Lung microvascular endothelial cell (primary cell): ENCODE data around the gene SLC45A1. TPM values are rescaled to one million over a fixed set of nuclear protein-coding genes. Genes with fewer than 3 reads are reported as not detected.
A peak's percentile ranks its signal among the peaks of the same experiment; 100 is the strongest.

Source experiments
- DNase-seq, 2 donors: peaks; one replicate each; pipeline versions ENCODE4 v3.0.0 to v3.0.0-alpha.2; 2010; ENCODE audit warnings: low read depth in 2 of 2
- total RNA-seq: library from RNA; depleted of rRNA; stranded (reverse); fragments of >200 nt; gene quantifications from 2 replicates; pipeline ENCODE4 v1.2.1, GENCODE V29; 2014

Gene SLC45A1
- total RNA-seq, 1 donor from 2014 or later, result 1.2 TPM

DNA sequence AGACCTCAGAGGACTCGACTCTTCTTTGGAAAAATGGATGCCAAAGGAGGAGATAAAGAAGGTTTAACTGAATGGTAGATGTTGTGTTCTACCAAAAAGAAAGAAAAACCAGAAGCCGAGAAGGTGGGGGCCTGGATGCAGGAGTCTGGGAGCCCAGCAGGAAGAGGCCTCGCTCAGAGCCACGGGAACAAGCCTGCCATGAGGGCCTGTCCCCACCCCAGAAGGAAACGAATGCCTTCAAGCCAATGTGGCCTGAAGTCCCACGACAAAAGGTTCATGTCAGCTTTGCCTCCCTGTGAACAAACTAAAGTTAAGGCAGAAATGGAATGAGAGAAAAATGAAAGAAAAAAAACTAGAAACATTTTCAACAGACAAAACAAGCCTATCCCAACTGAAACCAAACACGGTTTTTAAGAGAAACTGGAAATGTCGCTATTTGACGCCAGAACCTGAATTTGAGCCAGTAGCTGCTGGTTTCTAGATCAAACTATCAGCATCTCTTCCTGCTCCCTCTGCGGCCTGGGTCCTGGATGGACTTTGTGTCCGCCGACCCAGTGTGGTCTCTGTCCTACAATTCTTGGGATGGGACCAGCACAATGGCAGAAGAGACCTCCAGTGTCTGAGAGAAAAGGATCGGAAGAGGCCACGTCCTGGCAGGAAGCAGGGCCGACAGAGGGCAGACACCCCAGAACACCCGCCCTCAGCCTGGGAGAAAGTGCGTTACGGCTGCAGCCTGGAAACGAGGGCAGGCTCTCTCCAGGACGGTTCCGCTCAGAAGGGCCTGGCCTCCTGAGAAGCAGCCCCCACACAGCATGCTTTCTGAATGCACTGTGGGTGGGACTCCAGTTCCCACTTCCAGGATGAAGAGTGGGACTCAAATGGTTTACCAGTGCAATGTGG lies 35.2 kb downstream of the SLC45A1 start:
- peak in 1 of 2 donors; percentile 26 for DNase-seq

DNA sequence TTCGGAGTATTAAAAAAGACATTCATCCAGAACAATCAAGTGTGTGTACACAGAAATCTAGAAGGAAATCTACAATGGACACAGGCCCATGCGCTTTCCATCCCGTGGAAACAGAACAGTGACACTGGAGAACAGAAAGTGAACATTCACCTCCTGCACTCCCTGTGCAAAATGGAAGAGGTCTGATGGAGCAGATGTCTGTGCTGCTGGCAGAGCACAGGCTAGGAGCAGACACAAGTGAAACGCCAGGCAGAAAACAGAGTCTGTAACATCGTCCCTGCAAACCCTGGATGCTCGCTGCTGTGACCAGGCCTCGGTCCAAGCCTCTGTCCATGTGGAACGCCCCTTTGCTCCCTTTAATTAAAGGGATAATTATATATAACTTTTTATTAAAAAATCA lies 36.1 kb downstream of the SLC45A1 start:
- DNase-seq, result no peak

DNA sequence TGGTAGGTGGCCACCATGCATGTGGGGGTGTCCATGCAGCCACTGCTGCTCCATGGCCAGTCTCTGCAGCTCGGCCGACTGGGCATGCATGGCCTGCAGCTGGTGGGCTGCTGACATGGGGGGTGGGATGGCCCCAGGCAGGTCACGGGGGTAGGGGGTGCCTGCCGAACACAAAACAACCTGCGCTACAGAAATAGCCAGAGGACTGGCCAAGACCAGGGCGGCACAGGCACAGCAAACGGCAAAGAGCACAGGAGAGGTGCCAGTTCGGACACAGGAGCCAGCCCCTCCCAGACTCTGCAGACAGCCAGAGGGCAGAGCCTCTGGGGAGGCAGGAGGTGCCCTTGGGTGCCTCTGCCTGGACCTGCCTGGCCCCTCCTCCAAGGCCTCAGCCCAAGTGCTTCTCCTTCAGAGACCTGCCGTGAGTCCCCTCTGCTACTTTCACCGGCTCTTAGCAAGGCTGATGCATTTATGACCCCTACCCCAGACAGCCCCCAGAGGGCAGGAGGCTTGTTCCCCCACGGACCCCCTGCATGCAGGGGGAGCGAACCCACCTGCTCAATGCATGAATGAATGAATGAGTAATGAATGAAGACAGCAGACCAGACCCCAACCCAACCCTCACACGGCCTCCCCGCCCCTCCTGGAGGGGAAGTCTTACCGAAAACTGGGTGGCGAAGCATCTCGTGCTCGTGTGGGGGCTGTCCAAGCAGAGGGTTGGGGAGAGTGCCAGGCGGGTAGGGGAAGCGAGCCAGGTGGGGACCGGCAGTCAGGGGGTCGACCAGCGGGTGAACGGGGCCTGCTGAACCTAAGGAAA lies 37.7 kb downstream of the SLC45A1 start:
- no peak for DNase-seq

DNA sequence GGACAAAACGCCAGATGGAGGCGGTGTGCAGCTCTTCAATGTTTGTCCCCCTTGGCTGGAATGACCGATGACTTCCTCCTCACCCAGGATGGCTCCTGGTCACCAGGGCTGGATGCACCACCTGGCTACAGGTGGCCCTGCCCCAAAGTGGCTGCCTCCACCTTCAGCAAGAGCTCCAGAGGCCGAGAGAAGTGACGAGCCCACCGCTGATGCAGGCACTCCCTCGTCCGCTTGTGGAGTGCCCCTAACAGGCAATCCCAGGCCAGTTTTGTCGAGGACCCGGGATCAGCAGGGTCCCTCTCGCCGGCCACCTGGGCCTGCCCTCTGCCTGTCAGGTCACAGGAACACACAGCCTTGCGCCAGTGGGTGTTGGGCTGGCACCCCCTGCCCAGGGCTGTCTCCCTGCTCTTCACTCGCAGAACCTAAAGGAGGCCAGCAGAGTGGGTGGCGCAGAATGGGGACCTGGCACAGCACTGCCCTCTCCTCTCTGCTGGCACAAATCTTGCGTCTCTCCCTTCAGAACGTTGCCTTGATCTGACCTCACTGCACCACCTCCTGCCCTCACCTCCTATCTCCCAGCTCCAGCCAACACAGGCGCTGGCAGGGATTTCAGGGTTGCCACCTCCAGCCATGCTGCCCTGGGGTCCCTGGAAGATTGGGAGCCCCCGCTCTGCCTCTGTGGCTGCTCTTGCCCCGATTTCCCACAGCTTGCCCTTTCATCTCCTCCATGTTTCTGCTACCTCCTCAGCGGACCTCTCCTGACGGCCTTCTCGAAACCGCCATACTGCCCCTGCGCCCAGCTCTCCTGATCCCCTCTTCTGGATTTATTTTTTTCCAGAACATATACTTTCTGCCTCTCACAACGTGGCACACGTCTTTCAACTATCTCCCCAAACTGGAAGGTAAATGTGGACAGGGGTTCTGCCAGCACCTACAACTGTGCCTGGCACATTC lies 38.6 kb downstream of the SLC45A1 start:
- no peak for DNase-seq

DNA sequence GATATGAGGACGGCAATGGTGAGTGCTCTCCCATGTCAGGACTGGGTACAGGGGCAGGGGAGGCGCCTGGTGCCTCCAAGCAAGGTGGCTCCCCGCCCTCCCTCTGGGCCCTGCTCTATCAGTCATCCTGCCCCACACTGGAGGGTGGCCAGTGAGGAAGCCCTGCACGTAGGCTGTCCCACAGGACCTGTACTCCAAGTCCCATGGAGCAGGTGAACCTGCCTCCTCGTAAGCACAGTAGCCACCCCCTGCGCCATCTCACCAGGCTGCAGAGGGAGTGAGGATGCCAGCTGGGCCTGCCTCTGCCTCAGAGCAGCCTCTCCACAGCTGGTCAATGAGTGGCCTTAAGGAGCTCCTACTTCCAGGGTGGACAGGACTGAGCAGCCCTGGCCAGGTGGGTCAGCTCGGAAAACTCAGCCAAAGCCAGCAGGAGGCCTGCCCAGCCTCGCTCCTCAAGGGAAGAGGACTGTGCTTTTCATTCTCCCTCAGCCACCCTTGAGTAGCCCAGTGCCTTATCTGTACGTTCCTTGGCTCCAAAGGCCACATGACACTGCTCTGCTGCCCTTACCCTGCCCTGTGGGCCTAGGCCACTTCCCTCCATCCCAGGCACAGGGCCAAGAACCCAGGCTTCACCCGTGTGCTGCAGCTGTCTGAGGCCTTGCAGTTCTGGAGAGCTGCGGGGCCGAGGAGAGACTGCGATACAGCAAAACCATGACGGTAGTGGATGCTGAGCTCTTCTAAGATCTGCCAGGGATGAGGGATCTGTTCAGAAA lies 39.6 kb downstream of the SLC45A1 start:
- DNase-seq, result no peak

DNA sequence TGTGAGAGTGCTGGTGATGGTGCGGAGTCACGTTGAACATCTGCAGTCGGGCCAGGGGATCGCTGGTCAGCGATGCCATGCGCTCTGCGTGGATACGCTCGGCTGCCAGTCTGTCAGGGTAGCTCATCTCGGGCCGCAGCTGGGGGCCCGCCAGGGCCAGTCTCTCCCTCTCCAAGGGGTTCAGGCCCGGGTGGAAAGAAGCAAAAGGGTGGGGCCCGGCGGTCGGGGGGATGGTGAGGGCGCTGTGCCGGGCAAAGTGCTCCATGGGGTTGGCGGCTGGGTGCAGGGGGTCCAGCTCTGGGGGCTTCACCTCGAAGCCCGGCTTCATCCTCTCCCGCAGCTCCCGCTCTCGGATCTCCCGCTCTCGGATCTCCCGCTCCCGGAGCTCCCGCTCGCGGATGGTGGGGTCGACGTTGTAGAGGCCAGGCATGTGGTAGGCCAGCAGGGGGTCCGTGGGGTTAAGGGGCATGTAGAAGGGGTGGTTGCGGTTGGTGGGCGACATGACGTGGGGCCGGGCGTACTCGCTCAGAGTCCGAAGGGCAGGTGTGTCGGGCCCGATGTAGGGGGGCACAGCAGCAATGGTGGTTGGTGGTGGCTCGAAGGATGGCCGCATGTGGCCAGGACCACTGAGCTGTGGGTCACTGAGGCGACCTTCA lies 40.5 kb downstream of the SLC45A1 start:
- DNase-seq, result no peak

DNA sequence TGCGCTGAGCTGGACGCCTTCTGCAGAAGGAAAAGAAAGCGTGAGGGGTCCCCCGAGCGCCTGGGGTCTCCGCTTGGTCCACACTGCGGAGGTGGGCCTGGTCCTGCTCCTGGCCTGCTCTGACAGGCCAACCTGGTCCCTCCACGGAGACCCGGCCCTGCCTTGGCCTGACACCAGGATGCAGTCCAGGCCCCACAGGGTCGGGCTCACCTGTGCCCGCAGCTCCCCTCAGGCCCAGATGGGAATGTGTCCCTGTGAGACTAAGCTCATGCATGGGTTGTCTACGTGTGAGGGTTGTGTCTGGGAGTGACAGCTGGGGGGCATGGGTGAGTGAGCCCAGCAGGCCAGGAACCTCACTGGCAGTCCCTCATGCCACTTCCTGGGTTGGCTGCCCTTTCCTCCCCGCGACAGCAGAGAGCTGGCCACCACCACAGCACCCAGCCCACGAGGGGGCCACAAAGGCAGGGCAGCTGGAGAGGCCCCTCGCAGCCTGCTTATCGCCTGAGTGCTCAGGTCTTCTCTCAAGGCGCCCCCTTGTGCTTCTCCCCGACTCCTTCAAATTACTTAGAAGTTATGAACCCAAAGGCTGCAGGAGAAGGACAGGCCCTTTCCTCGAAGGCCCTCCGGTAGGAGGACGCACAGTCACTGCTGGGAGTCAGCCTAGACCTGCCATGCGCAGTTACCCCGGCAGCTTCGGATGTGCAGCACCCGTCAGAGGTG lies 41.1 kb downstream of the SLC45A1 start:
- no peak for DNase-seq

DNA sequence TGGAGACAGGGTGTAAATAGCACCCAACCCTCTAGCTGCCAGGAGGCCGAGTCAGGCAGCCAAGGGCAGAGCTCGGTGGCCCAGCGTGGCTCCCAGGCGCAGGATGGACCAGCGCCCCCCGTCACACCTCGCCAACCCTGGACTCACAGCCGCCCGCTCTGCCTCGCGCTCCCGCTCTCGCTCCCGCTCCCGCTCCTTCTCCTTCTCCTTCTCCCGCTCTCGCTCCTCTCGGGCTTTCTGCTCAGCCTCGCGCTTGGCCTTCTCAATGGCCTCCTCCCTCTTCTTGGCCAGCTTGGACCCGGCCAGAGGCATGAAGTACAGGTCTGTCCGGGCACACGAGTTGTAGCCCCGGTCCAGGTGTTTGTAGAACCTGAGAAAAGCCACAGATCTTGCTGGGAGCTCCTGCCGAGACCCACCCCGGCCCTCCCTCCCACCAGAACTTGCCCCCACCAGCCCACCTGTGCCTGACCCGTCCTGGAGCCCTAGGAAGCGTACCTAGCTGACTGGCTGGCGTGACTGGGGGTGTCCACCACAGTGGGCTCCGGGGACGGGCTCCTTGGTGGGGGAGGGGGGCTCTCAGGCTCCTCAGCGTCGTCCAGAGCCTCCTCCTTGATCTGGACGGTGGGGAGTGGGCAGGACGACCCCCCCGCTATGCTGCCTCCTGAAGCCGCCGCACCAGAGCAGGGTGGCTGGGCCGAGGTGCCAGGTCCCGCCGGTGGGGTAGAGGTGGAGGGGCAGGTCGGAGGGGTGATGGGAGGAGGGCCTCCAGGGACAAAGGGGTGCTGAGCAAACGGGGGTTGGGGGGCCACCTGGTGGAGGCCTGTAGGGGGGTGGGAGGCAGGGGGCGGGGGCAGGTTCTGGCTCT lies 41.9 kb downstream of the SLC45A1 start:
- no peak for DNase-seq

DNA sequence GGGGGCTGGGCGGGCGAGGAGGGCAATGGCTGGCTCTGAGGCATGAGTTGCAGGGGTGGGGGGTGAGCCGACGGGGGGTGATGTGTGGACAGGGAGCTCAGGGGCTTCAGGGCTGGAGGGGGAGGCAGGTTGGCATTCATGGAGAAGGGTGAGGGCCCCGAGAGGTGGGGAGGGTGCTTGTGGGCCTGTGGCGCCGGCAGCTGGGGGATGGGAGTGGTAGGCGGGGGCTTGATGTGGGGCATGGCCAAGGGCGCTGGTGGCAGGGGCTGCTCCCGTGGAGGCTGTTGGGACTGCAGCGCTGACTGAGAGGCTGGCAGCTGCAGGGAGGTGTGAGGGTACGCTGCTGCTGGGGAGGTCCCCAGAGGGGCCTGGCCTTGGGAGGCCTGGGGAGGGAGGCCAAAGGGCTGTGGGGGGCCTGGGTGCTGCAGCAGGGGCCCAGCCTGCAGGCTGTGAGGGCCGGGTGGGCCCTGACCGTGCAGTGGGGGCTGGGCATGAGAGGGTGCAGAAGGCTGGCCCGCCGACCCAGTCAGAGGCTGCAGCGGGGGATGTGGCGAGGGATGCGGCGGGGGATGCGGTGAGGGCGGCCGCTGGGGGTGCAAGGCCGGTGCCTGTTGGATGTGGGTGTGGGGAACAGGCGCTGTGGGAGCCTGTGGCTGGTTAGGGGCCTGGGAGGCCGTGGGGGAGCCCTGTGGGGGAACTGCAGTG lies 42.7 kb downstream of the SLC45A1 start:
- no peak for DNase-seq

DNA sequence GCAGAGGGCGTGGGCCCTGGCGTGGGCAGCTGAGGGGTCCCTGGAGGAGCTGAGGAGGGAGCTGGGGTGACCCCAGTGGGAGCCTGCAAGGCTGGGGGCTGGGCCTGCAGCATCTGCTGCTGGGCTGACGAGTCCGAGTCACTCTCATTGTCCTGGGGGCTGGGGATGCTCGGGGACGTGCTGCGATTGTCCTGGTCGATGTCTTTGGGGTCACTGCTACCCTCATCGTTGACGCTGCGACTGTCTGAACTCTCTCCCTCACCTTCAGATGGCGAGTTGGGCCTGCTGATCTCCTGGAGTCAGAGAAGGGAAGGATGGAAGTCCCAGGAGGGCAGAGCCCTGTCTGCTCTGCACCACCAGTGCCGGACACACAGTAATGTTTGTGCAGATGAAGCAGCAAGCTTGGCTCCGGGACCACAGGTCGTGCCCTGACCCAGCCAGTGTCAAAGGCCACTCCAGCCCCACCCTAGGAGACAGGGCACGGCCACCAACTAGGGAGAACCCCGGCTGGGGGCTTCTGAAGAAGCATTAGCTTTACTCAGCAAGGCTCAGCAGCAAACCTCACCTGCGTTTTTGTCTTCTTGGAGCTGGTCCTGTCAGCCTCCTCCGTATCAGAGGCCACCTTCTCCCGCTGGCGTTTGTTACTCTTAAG lies 43.4 kb downstream of the SLC45A1 start:
- no peak for DNase-seq

DNA sequence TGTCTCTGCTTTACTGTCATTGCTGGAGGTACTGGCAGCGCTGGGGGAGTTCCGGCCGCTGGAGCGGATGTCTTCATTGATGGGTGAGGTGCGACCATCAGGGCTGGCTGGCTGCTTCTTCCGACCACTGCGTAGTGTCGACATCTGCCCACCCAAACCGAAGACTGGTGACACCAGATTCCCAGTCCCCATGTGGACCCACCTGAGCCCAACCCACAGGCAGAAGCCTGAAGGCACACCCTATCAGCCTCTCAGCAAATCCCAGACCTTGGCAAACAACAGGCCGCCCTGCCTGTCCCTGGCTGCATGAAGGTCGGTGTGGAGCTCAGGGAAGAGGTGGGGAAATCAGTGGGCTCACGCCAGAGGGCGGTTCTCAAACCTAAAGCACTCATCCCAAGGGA lies 44.8 kb downstream of the SLC45A1 start:
- no peak for DNase-seq

DNA sequence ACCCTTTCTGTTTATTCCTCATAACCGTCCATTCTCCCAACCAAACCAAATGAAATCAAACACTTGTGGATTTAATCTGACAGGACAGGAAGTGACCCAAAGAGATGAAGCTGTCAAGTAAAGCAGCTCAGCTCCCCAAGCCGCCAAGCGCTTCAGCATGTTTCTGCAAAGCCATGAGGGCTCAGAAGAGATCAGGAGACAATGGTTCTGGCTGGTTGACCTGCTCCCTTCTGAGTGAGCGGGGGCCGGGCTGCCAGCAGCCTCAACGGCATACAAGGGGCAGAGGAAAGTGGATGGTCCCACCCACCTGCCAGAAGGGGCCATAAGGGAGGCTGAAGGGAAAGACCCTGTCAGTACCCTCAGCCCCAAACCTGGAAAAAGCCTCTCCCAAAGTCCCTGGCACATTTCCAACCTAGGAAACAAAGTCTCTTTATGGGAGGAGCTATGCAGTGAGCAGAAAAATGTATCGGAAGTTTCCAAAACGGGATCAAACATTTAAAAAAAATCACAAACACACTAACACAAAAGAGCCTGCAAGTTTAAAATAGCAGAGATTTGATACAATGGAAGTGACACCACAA lies 45.4 kb downstream of the SLC45A1 start:
- DNase-seq, result peak in 1 of 2 donors; percentile 61

DNA sequence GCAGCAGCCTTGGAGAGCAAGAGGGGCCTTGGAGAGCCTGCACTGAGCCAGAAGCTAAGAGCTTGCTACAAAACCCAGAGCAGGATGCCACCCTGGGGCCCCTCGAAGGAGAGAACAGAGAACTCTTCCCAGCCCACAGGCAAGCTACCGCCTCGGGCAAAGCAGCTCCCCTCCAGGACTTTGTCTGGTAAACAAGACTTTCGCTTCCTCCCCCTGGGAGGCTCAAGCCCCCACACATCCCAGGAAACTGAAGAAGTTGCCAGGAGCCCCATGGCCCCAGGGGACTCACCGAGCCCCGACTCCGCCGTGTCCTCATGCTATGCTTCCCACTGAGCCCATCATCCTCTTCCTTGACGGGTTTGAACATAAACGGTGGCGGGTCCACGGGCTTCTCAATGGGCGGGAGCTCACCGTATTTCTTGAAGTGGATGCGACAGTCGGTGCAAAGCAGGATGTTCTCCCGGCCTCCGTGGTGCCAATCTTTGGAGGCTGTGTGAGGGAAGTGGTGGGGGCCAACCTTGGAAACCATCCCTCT lies 45.9 kb downstream of the SLC45A1 start:
- no peak for DNase-seq

DNA sequence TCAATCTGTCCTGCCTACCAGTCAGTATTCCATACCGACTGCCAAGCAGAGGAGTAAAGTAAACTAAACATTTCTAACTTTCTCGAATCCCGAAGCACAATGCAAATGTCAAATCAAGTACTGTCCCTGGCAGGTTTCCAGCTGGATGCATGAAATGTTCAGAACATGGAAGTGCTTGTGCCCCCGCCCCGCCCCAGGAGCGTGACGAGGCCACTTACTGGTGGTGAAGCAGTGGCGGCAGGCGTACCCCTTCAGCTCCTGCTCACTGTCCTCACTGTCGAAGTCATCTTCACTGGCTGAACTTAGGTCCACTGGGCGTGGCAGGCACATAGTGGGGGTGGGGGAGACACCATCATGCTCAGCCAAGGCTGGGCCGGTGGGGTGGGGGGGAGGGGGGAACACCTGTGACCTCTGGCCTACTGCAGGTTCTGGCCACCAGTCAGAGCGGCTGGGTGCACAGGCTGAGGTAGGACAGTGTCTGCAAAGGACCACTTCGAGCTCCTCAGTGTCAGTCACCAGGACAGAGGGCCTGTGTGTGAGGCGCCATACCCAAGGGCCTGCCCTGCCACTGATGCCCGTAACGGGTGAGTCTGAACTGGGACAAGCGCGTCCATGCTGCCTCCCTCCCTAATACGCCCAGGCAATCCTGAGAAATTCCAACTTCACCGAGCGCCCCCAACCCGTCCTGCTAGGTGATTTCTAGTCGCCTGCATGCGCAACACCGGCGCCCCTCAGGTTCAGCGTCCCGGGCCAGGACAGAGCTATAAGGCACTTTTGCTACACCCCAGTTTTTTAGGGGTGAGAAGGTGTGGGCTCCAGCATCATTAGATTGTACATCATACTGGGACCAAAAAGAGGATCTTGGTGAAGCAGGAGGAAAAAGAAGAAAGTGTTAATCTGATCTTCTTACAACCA lies 46.9 kb downstream of the SLC45A1 start:
- DNase-seq, result peak; percentile 49 to 71

DNA sequence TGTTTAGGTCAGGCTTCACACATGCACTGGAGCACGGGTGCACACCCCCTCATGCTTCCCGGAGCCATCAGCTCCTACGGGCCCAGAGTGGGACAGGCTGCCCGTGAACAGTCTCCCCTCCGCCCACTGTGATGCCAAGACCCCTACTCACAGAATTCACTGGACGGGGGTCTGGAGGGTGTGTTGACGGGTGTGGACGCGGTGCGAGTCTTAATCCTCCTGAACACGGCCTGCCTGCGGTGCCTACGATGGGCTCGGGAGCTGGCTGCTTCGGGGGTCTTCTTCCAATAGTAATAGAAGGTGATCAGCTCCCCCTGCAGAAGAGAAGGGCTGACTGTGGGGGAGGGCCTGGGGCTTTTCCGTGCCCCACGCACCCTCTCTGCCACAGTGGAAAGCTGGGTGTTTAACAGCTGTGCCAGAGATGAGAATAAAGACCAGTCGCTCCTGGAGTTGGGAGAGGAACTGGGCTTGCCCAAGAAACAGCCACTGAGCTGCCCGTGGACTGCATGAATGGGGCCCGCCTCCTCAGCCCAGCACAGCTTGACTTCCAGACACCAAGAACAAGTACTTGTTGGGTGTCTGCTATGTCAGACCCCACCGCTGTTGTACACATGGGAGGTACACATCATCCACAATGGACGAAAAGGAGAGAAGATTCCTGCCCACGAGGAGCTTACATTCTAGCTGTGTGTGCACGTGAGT lies 47.9 kb downstream of the SLC45A1 start:
- no peak for DNase-seq
